Activated CD4-positive, alpha-beta T cell treated with anti-CD3 and anti-CD28 coated beads, Interleukin-2, Interleukin-6, amounts not matched to agents 100 ng/mL and 50 ng/mL, durations not matched to agents 16 hours and 8 hours (primary cell): ENCODE measurements around the gene EVI5.
A peak's percentile ranks its signal among the peaks of the same experiment; 100 is the strongest.
"Not testable (repeated sequence)": the region's sequence is repeated elsewhere in the genome, so short reads cannot be mapped to it uniquely, and the experiment has no call there.

Source experiments
- DNase-seq: peaks from one replicate; pipeline ENCODE4 v3.0.0-alpha.2; 2020

The EVI5 gene

DNA sequence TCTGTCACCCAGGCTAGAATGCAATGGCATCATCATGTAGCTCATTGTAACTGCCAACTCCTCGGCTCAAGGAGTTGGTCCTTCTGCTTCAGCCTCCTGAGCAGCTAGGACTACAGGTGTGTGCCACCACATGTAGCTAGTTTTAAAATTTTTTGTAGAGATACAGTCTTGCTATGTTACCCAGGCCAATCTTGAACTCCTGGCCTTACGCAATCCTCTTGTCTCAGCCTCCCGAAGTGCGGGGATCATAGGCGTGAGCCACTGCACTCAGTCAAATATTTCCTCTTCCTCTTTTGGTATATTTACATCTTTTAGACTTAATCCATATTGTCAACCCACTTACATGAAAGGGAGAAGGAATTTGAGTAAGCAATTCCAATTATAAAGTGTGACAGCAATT lies 121.1 kb downstream of the EVI5 start:
- no peak for DNase-seq

DNA sequence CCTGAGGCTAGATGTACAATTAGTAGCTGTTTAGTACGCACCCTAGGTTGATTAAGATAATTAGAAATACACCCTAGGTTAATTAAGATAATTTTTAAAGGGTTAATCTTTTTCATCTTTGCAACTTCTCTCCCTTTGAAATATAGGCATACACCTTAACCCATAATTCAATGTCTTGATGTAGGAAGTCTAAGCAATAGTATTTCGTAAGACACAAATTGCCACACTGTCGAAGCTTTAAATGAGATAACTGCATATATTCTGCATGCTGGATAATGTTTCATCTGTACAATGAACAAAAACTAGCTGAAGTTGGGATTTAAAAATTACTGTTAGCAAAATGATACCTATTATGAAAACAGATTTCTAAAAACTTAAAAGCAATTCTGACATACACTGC lies 122.9 kb downstream of the EVI5 start:
- DNase-seq, result no peak

DNA sequence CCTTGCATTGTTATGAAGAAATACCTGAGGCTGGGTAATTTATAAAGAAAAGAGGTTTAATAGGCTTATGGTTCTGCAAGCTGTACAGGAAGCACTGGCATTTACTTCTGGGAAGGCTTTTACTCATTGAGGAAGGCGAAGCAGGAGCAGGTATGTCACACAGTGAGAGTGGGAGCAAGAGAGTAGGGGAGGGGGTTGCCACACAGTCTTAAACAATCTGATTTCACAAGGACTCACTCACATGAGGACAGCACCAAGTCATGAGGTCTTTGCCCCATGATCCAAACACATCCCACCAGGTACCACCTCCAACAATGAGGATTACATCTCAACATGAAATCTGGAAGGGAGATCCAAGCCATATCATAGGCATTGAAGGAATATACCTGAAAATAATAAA lies 127.2 kb downstream of the EVI5 start:
- no peak for DNase-seq

DNA sequence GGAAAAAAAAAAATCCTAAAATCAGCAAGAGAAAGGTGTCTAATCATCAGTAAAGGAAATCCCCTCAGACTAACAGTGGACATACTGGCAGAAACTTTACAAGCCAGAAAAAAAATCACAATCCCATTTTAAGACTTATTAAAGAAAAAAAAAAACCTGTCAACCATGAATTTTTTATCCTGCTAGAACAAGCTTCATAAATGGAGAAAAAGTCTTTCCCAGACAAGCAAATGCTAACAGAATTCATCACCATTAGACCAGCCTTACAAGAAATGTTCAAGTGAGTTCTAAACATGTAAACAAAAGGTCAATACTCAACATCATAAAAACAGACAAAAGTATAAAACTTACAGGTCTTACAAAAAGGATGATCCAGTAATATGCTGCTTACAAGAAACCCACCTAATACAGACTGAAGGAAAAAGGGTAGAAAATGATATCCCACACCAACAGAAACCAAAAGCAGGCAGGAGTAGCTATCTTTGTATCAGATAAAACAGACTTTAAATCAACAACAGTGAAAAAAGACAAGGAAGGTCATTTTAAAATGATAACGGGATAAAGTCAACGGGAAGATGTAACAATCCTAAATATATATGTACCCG lies 129.6 kb downstream of the EVI5 start:
- no peak for DNase-seq

DNA sequence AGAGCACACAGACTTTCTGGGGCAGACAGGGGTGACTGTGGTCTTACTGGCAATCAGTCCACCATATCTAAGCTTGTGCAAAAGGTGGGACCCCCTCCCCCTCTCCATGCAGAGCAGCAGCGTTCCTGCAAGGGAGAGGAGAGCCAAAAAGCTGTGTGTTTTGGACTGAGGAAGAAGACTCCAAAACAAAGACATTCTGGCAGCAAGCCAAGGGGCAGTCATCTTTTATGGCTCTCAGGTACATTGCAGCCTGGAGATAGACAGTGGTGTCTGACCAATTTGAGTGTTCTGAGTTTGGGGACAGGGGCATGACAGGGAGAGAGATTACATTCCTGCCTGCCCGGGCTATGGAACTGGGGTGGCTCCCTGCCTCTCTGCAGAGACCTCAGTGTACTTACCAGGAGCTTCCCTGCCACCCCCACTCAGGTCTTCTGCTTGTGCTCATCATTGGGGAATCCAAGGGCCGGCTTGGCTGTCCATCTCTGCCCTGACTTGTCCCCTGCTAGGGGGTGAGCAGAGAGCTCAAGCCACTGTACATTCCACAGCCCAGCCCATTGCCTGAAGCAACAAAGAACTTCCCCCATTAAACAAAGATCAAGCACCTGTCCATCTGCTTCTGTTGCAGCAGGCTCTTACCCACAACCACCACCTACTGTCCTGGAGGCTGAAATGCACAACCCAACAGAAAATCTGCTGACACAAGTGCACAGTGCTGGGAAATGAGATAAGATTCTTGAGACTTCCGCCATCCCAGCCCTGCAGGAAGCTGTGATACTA lies 131.1 kb downstream of the EVI5 start:
- no peak for DNase-seq

DNA sequence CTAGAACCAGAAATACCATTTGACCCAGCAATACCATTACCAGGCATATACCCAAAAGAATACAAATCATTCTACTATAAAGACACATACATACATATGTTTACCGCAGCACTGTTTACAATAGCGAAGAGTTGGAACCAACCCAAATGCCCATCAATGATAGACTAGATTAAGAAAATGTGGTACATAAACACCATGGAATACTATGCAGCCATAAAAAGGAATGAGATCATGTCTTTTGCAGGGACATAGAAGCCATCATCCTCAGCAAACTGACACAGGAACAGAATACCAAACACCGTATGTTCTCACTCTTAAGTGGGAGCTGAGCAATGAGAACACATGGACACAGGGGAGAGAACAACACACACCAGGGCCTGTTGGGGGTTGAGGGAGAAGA lies 144.2 kb downstream of the EVI5 start:
- not testable (repeated sequence) for DNase-seq

DNA sequence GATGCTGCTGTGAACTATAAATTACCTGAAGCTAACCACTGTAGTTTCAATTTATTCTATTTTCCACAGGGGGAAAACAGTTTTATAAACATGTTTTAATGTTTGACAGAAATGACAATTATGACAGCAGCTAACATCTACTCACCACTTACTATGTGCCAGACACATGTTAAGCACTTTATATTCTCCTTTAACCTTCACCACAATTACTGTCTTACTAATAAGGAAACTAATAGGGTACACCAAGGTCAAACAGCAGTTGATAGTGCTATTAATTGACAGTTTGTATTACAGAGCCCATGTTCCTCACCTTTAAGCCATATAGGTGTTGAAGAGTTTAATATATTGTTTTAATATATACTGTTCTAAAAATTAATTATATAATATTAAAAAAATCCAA lies 146.4 kb downstream of the EVI5 start:
- no peak for DNase-seq

DNA sequence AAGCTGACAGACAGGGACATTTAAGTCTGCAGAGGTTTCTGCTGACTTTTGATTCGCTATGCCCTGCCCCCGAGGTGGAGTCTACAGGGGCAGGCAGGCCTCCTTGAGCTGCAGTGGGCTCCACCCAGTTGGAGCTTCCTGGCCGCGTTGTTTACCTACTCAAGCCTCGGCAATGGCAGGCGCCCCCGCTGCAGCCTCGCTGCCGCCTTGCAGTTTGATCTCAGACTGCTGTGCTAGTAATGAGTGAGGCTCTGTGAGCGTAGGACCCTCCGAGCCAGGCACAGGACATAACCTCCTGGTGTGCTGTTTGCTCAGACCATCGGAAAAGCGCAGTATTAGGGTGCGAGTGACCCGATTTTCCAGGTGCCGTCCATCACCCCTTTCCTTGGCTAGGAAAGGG lies 149.7 kb downstream of the EVI5 start:
- not testable (repeated sequence) for DNase-seq

DNA sequence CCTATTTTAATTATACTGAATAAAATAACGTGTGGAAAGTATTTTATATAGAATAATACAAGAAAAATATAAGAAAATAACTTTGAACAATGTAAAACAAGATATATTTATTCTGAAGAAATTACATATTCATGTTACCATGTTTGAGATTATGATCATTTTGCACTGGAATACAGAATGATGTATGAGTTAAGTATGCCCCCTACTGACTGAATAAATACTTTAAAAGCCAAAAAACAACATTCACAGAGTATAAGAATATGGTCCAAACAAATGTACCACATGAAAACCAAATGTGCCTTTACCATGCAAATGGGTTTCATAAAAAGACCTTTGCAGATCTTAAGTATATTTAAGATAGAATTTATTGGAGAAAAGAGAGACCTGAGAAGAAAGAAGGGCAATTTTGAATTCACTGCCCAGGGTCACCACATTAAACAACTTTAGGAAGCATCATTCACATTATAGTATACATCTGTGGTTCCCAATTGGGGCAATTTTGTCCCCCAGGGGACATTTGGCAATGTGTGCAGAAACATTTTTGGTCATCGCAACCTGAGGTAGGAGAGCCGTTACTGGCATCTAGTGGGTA lies 161.6 kb downstream of the EVI5 start:
- DNase-seq, result peak; percentile 35

DNA sequence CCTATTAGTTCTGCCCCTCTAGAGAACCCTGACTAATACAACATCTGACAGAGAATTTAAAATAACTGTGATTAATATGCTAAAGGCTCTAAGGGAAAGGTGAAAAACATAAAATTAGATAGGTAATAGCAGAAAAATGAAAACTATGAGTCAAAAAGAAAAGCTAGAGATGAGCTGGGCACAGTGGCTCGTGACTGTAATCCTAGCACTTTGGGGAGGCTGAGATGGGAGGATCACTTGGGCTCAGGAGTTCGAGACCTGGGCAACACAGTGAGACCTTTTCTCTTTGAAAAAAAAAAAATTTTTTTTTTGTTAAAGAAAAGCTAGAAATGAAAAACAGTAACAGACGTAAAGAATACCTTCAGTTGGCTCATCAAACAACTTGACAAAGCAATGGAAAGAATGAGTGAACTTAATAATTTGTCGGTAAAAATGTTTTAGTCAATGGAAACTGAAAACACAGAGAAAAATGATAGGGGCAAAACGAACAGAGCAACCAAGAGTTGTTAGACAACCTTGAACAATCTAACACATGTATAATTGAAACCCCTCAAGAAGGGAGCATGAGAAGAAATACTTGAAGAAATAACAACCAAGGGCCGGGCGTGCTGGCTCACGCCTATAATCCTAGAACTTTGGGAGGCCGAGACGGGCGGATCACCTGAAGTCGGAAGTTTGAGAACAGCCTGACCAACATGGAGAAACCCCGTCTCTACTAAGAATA lies 165.3 kb downstream of the EVI5 start:
- DNase-seq, result peak; percentile 20

DNA sequence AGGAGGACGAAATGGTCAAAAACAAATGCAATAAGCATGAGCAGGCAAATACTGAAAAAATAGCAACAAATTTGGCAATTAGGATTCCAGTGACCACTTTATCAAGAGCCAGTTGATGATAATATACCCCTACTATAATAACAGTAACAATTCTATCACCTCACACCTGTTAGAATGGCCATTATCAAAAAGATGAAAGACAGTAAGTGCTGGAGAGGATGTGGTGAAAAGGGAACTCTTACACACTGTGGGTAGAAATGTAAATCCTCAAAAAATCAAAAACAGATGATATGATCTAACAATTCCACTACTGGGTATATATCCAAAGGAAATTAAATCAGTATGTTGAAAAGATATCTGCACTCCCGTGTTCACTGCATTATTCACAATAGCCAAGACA lies 183.9 kb downstream of the EVI5 start:
- no peak for DNase-seq

DNA sequence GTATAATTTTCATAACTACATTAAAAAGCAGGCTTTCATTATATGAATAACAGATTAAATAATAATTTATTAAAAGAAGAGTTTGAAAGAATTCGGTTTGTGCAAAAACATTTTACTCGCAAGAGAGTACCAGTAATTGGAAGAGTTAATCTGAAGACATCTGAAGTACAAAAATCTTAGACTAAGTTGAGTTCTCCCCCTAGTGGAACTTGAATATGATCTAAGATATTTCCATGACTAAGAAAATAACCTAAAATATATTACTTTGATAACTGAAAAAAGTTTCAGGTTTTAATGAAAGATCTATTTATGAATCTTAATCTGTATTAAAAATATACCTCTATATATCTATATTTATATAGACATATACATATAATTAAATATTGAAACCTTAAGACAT lies 185.7 kb downstream of the EVI5 start:
- DNase-seq, result peak; percentile 32

DNA sequence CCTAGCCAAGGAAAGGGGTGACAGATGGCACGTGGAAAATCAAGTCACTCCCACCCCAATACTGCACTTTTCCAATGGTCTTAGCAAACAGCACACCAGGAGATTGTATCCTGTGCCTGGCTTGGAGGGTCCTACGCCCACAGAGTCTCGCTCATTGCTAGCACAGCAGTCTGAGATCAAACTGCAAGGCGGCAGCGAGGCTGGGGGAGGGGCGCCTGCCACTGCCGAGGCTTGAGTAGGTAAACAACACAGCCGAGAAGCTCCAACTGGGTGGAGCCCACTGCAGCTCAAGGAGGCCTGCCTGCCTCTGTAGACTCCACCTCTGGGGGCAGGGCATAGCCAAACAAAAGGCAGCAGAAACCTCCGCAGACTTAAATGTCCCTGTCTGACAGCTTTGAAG lies 195.5 kb downstream of the EVI5 start:
- DNase-seq, result not testable (repeated sequence)

DNA sequence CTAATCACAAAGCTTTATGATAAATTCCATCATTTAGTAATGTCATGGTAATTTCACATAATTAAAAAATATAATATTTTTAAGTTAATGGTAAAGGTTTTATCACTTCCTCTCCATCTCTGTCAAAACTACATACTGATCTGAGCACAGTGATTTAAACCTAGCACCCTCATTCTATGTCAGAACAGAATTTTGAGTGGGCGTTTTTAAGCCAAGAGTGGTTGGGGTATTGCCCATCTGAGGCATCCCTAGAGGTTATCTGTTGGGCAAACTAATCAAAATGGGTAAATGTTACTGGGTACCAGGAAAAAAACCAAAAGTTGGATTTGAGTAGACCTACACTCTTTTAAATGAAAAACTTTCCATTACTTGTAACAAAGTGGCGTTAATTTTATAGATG lies 197.5 kb downstream of the EVI5 start:
- peak; percentile 74 for DNase-seq

DNA sequence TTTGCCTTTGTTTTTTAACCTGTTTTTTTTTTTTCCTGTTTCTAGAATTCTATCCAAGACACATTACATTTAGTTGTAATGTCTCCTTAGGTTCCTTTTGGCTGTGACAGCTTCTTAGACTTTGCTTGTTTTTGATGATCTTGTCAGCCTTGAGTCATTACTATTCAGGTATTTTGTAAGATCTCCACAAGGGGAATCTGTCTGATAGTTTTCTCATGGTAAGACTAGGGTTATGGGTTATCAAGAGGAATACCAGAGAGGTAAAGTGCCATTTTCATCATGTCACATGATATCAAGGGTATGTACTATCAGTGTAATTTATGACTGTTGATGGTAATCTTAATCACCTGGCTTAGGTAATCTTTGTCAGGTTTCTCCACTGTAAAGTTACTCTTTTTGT lies 199.1 kb downstream of the EVI5 start:
- DNase-seq, result no peak

DNA sequence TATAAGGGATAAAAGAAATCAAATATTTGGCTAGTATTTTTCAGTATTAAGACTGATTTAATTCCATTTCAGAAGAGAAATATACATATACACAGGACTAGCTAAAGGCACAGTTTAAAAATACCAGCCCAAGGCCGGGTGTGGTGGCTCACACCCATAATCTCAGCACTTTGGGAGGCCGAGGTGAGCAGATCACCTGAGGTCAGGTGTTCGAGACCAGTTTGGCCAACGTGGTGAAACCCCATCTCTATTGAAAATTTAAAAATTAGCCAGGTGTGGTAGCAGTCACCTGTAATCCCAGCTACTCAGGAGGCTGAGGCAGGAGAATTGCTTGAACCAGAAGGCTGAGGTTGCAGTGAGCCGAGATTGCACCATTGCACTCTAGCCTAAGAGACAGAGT lies 200.1 kb downstream of the EVI5 start:
- not testable (repeated sequence) for DNase-seq

DNA sequence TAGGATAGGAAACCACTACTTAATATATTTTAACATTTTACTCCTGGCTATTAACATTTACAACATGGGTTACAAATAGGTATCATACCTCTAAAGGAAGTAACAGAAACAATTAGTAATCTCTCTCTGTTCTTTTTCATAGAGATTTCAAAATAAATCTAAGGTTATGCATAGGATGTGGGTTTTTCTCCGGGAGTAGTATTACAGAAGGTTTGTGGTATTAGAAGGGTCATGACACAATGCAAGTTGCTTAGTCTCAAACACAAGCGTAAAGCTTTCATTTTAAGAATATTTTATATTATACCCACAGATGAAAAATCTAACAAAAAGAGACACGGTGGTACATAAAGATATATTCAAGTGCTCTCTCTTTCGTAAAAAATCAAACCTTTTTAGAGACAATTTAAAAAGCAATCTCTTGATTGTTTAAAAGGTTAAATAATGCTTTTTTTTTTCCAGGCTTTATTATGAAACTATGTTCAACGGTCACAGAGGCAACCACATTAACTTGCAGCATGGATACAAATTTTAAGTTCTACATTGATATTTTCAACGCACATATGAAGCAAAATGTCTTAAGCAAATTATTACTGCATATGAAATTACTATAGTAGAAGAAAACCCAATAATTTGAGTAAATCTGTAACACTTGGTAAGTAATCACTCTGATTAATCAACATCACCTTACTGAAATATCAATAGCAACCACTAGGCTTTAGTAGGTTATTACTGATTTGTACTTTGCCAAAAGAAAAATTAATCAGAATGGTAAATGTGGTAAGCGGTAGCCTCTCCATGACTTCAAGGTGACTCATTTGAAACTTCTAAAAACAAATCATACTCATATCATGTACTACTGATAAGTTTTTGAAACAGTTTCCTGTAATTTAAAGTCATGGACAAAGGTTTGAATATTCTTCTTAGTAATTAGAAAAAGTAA lies 200.8 kb downstream of the EVI5 start:
- DNase-seq, result peak; percentile 82

DNA sequence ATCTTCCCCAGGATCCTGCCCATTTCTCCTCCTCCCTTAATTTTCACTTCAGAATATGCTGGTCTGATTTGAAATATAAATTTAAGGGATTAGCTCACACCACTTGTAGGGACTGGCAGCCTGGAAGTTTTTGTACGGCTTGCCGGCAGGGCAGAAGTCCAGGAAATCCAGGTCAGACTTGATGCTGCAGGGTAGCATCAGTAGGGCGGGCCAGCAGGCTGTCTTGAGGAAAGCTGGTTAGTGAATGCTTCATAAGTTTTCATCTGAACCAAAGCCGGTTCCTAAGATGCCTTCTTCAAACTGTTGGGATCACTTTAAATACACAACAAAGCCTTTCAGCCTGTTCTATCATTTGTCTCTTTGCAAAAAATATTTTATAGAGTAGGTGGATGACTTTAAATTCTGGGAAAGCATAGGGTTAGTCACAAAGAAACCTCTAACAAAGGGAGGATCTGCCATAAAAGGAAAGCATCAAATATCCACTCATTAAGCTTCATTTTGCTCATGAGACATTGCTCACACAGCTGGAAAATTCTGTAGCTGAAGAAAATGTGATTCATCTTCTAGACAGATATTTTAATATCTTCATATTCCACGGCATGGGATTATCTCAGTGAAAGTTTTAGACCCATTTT lies 207.5 kb downstream of the EVI5 start:
- peak; percentile 34 for DNase-seq

DNA sequence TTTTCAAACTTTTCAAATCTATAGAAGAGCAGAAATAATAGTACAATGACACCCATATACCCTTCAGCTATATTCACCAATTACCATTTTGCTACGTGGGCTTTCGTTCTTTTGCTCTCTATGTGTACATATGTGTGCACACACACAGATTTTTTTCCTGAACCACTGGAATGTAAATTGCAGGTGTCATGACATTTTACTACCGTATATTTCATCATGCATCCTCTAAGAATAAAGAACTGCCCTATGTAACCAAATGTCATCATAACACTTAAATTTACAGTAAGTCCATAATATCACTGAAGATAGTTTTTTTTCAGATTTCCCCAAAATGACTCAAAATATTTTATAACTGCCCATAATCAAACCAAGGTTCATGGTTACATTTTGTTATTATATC lies 209.8 kb downstream of the EVI5 start:
- no peak for DNase-seq

DNA sequence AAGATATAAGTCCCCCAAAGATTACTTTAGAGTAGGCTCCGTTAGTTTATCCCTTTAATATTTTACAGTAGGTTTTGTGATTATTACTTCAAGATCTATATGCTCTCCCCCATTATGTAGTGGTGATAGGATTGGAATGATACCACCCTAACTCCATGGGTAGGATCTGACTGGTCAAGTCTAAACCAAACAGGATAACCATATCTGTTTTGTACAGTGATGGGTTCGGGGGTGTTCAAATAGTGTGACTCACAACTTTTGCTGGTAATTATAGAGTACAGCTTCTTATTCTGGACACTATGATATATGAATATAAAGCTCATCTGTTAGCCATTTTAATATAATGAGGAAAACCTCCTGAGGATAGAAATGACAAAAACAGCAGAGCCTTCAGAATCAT lies 212.4 kb downstream of the EVI5 start:
- DNase-seq, result no peak

DNA sequence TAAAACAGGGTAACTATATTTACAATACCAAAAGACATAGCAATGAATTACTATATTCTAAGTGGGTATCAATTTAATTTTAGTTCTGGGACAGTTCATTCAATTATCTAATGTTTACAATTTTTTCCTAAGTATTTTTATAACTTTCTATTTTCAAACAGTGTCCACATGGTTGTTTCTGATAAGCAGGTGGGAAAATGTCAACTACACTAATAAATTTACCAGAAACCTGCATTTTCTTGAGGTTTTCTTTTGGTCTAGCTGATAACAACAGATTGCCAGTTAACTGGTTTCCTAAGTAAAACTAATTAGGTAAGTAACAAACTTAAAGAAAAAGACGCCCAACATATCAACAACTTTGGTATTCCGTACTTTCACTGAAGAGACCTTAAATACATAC lies 213.3 kb downstream of the EVI5 start:
- no peak for DNase-seq

DNA sequence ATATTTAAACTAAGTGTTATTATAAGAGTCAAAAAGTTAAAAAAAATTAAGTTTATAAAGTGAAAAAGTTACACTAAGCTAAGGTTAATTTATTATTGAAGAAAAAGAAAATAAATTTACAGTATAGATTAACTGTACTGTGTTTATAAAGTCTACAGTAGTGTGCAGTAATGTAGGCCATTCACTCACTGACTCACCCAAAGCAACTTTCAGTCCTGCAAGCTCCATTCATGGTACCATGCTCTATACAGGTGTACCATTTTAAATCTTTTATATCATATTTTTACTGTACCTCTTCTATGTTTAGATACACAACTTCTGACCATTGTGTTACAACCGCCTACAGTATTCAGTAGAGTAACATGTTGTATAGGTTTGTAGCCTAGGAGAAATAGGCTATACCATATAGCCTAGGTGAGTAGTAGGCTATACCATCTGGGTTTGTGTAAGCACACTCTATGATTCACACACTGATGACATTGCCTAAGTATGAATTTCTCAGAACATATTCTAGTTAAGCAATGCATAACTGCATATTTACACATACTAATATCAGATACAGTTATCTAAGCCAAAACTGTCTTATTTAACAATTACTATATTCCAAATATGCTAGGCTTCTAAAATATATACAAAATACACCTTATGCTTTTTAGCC lies 217.6 kb downstream of the EVI5 start:
- no peak for DNase-seq
